Measurements from ENCODE around the gene KIAA0513.

- no peak for TF ChIP-seq CTCF (conservative IDR thresholded peaks at IDR 0.05; ENCODE audit: low read depth, low read length)
- no peak for TF ChIP-seq EZH2 (IDR thresholded peaks at IDR 0.05; ENCODE audit: borderline replicate concordance, low read depth, low read length, poor library complexity, severe bottlenecking)
Measured at GRCh38 chr16:85028685-85029407, 1.3 kb downstream of the KIAA0513 start.
